22Rv1 (cell line): ENCODE measurements around the gene ACOX3.

Experiments used
- CTCF ChIP-seq: fragments of 450-650 bp; IDR thresholded peaks from 2 replicates; pipeline ENCODE4 v1.5.1; 2017; ENCODE audit warnings: mild to moderate bottlenecking
- ZFX ChIP-seq: fragments of 450-650 bp; IDR thresholded peaks from 2 replicates; pipeline ENCODE4 v1.6.1; 2017; ENCODE audit warnings: antibody characterized with exemption, borderline replicate concordance

- no peak for TF ChIP-seq CTCF
- no peak for TF ChIP-seq ZFX
Observed at GRCh38 chr4:8409264-8410065, 31.1 kb downstream of the ACOX3 start.
